Esophagus muscularis mucosa (tissue), 4 donors: ENCODE results near the gene KANSL1. TPM values are rescaled to one million over a fixed set of nuclear protein-coding genes. Genes with fewer than 3 reads are reported as not detected.
A peak's percentile ranks its signal among the peaks of the same experiment; 100 is the strongest.

Experiments
- DNase-seq: peaks from one replicate; pipeline ENCODE4 v3.0.0-alpha.2; 2017; ENCODE audit errors: extremely low spot score
- H3K27ac ChIP-seq, 4 donors: fragments of 200-600 bp; sonication (generic); replicated peaks in 1 of 4; 1 replicate in 3 of 4; 2 replicates in 1 of 4; pipeline ENCODE4 v1.5.1; 2016 to 2019; ENCODE audit warnings: mild to moderate bottlenecking in 1 of 4
- H3K27me3 ChIP-seq, 4 donors: fragments of 200-600 bp; sonication (generic); one replicate each; pipeline versions ENCODE4 v1.5.1 to v1.6.0; 2016 to 2019
- H3K36me3 ChIP-seq, 4 donors: fragments of 200-600 bp; sonication (generic); one replicate each; pipeline ENCODE4 v1.5.1; 2016 to 2019
- H3K4me1 ChIP-seq, 4 donors: fragments of 200-600 bp; sonication (generic); one replicate each; pipeline ENCODE4 v1.5.1; 2016 to 2019
- H3K4me3 ChIP-seq, 4 donors: fragments of 200-600 bp; sonication (generic); 1 replicate in 2 of 4; 2 replicates in 2 of 4; pipeline ENCODE4 v1.5.1; 2016 to 2019; ENCODE audit warnings: mild to moderate bottlenecking in 4 of 4, moderate library complexity in 1 of 4
- H3K9me3 ChIP-seq, 4 donors: fragments of 200-600 bp; sonication (generic); 1 replicate in 3 of 4; 2 replicates in 1 of 4; pipeline ENCODE4 v1.5.1; 2016 to 2019
- EP300 ChIP-seq: sonication (generic); formaldehyde crosslinking; IDR thresholded peaks from one replicate; pipeline ENCODE4 v1.6.1; 2017; ENCODE audit warnings: antibody characterized with exemption
- POLR2A ChIP-seq: fragments of 450-650 bp; IDR thresholded peaks from one replicate; pipeline ENCODE4 v1.6.1; 2017; ENCODE audit warnings: antibody characterized with exemption, moderate library complexity, mild to moderate bottlenecking, low read depth
- POLR2AphosphoS5 ChIP-seq, 2 donors: sonication (generic); formaldehyde crosslinking; IDR thresholded peaks; one replicate each; pipeline ENCODE4 v1.6.1; 2017; ENCODE audit warnings: antibody characterized with exemption in 2 of 2
- WGBS: methylation state at CpG from one replicate; pipeline ENCODE4 v1.1.5; 2018; 5-methylcytosine and 5-hydroxymethylcytosine counted together
- intact Hi-C: fragments of 100-400 bp; cut with DNase I; formaldehyde crosslinking; loops from one replicate; pipeline ENCODE4 v1.15.1; 2023
- total RNA-seq, 4 donors: library from RNA; depleted of rRNA; stranded (reverse); fragments of >200 nt; gene quantifications; one replicate each; pipeline versions ENCODE4 v1.1.0 to v1.2.1, GENCODE V29; 2016
- TF ChIP-seq, protein P1 (sequence below), 3 experiments: fragments of 200-600 bp in 2 of 3; fragments of 450-650 bp in 1 of 3; sonication (generic) in 2 of 3; IDR thresholded peaks; one replicate each; pipeline ENCODE4 v1.5.1; 2017 to 2019; ENCODE audit warnings: antibody characterized with exemption in 3 of 3, mild to moderate bottlenecking in 2 of 3, moderate library complexity in 1 of 3

The KANSL1 gene
- total RNA-seq, 4 donors from 2014 or later, result 55.0 to 124 (median 70.0) TPM

DNA sequence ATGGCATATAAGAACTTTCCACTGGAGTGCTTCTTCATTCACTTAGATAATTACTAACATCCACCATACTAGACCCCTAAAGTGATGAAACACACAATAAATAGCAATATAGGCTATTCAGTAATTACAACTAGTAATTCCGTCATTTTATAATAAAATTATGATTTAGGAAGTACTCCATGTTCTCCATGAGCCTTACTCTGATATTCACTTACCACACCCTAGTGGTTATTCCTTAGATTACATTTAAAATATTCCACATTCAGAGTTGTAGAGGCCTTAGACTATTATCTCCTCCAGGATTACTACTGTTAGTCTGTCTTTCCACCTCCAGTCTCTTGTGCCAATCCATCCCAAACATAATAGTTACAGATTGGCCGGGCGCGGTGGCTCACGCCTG, 131.8 kb downstream of the KANSL1 start:
- intact Hi-C loops, result loop anchor here (5.0 kb wide), 1 partner anchor 121 kb away; no protein-coding TSS in a partner anchor
- H3K4me3 ChIP-seq, result no peak overlapping the region

DNA sequence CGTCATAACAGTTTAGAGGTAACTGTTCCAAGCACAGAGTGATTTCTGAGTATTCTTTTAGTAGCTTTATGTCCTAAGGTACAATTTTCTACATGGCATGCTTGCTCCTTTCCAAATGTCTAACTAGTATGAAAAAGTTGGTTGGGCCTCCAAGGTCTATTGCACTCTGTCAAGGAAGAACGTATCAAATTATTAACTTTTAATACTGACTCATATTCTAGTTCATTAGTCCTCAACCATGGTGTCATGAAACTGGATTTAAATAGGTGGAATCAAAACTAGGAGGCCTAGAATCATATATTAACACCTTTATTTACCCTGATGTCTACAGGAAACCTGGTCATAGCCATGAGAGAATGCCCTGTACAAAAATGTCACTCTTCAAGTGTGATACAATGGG, 132.8 kb downstream of the KANSL1 start:
- Histone ChIP-seq H3K4me3 (no peak overlapping the region), H3K9me3 (no peaks in the 10 kb centered on the region), H3K27me3 (no peaks in the 10 kb centered on the region), H3K36me3 (peaks cover 1 to 37% (median 19%) of the 10 kb centered on the region in 4 donors), H3K27ac (no peak overlapping the region), H3K4me1 (peaks cover 12 to 58% (median 42%) of the 10 kb centered on the region in 4 donors)
- WGBS, result 75% methylated on average over 2 of the region's 2 CpGs
- TF ChIP-seq, protein P1, sequence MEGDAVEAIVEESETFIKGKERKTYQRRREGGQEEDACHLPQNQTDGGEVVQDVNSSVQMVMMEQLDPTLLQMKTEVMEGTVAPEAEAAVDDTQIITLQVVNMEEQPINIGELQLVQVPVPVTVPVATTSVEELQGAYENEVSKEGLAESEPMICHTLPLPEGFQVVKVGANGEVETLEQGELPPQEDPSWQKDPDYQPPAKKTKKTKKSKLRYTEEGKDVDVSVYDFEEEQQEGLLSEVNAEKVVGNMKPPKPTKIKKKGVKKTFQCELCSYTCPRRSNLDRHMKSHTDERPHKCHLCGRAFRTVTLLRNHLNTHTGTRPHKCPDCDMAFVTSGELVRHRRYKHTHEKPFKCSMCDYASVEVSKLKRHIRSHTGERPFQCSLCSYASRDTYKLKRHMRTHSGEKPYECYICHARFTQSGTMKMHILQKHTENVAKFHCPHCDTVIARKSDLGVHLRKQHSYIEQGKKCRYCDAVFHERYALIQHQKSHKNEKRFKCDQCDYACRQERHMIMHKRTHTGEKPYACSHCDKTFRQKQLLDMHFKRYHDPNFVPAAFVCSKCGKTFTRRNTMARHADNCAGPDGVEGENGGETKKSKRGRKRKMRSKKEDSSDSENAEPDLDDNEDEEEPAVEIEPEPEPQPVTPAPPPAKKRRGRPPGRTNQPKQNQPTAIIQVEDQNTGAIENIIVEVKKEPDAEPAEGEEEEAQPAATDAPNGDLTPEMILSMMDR (IDR thresholded peaks at IDR 0.05), result no peak
- TF ChIP-seq POLR2AphosphoS5 (IDR thresholded peaks at IDR 0.05) (no peak), POLR2A (no peak), EP300 (no peak)
- intact Hi-C loops, result loop anchor here (5.0 kb wide), 1 partner anchor 122 kb away; no protein-coding TSS in a partner anchor
- no peak for DNase-seq

More for the DNA sequence above, 131.8 kb downstream of the KANSL1 start:
- H3K9me3 ChIP-seq, result no peaks in the 10 kb centered on the region
- DNase-seq, result no peak
- peaks cover 9 to 47% (median 28%) of the 10 kb centered on the region in 4 donors for H3K36me3 ChIP-seq
- no peaks in the 10 kb centered on the region for H3K27me3 ChIP-seq
- peaks cover 12 to 61% (median 49%) of the 10 kb centered on the region in 4 donors for H3K4me1 ChIP-seq
- H3K27ac ChIP-seq, result no peak overlapping the region
- WGBS, result 100% methylated on average over 5 of the region's 5 CpGs
- TF ChIP-seq POLR2A, result no peak
- TF ChIP-seq EP300, result no peak
- no peak for TF ChIP-seq POLR2AphosphoS5 (IDR thresholded peaks at IDR 0.05)
- TF ChIP-seq, protein P1 (IDR thresholded peaks at IDR 0.05), result peak in 2 of 3 experiments; percentile 20 to 31

- Histone ChIP-seq H3K27ac (peak overlapping the region in 2 of 4 donors; percentile 41 to 49), H3K27me3 (no peaks in the 10 kb centered on the region), H3K4me1 (peaks cover 12 to 55% (median 42%) of the 10 kb centered on the region in 4 donors), H3K4me3 (no peak overlapping the region), H3K9me3 (no peaks in the 10 kb centered on the region), H3K36me3 (peaks cover 0 to 28% (median 13%) of the 10 kb centered on the region in 4 donors)
- 57% methylated on average over 6 of the region's 6 CpGs for WGBS
- TF ChIP-seq POLR2A, result no peak
- no peak for TF ChIP-seq POLR2AphosphoS5 (IDR thresholded peaks at IDR 0.05)
- no peak for TF ChIP-seq EP300
- TF ChIP-seq, protein P1 (IDR thresholded peaks at IDR 0.05), result no peak
- no peak for DNase-seq
- intact Hi-C loops, result no loop called here
Observed at GRCh38 chr17:46059486-46059885, 133.7 kb downstream of the KANSL1 start.

GRCh38 chr17:46057366-46057765, 135.9 kb downstream of the KANSL1 start:
- no peaks in the 10 kb centered on the region for H3K27me3 ChIP-seq
- H3K4me1 ChIP-seq, result peaks cover 6 to 39% (median 29%) of the 10 kb centered on the region in 4 donors
- no peaks in the 10 kb centered on the region for H3K9me3 ChIP-seq
- DNase-seq, result no peak
- H3K36me3 ChIP-seq, result peaks cover 0 to 24% (median 10%) of the 10 kb centered on the region in 4 donors
- H3K4me3 ChIP-seq, result no peak overlapping the region
- 93% methylated on average over 4 of the region's 4 CpGs for WGBS
- TF ChIP-seq EP300 (no peak), POLR2AphosphoS5 (IDR thresholded peaks at IDR 0.05) (no peak), POLR2A (no peak)
- TF ChIP-seq, protein P1 (IDR thresholded peaks at IDR 0.05), result no peak
- intact Hi-C loops, result no loop called here
- H3K27ac ChIP-seq, result no peak overlapping the region

GRCh38 chr17:46056800-46057304, 136.4 kb downstream of the KANSL1 start:
- DNase-seq, result no peak
- no peaks in the 10 kb centered on the region for H3K27me3 ChIP-seq
- peaks cover 6 to 41% (median 28%) of the 10 kb centered on the region in 4 donors for H3K4me1 ChIP-seq
- WGBS, result 74% methylated on average over 4 of the region's 4 CpGs
- H3K27ac ChIP-seq, result no peak overlapping the region
- H3K4me3 ChIP-seq, result no peak overlapping the region
- no peaks in the 10 kb centered on the region for H3K9me3 ChIP-seq
- H3K36me3 ChIP-seq, result peaks cover 0 to 23% (median 8%) of the 10 kb centered on the region in 4 donors
- TF ChIP-seq, protein P1 (IDR thresholded peaks at IDR 0.05), result no peak
- TF ChIP-seq POLR2A (no peak), POLR2AphosphoS5 (IDR thresholded peaks at IDR 0.05) (no peak), EP300 (no peak)
- intact Hi-C loops, result no loop called here
